SU-DHL-6 (cell line): ENCODE results near the gene CELSR1.

Experiments
- CTCF ChIP-seq: fragments of 200-600 bp; sonication (generic); IDR thresholded peaks from one replicate; pipeline ENCODE4 v1.5.1; 2017; ENCODE audit warnings: antibody characterized with exemption, mild to moderate bottlenecking, low read length, moderate library complexity; ENCODE audit not compliant: insufficient read depth, poor library complexity, severe bottlenecking
- EZH2phosphoT487 ChIP-seq: fragments of 200-600 bp; sonication (generic), shearing (Covaris generic); conservative IDR thresholded peaks from 2 replicates; pipeline ENCODE4 v1.6.1; 2018; ENCODE audit warnings: mild to moderate bottlenecking, antibody characterized with exemption, low read length, moderate library complexity, mixed read lengths

- TF ChIP-seq CTCF (no peak), EZH2phosphoT487 (no peak)
Measured at GRCh38 chr22:46361826-46362202, 175.6 kb downstream of the CELSR1 start.
